ENCODE data around the gene IRF2BP2. TPM values are rescaled to one million over a fixed set of nuclear protein-coding genes. Genes with fewer than 3 reads are reported as not detected.

The IRF2BP2 gene
- total and polyA plus RNA-seq, 2 of the 13 experiments (the other 11 are each of a cell fraction or from before 2014, with no cell fraction given): 140 to 147 TPM

DNA sequence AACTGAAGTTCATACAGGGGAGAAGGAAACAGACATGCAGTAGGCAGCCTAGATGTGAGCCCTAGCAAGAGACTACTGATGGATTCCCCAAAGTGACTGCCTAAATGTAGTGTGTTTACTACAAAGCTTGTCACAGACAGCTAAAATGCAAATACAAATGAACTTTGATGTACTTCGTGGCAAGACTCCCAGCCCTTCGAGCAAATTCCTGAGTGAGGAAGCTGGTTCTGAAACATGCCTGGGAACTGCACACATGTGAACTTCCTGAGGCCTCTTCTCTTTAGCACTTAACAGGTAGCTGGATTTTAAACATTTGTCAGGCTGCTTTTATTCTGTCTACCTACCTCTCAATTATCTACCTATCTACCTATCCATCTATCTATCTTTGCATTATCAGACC, 6.7 kb upstream of the IRF2BP2 start:
- ATAC-seq (no peak), FAIRE-seq (no peak), DNase-seq (ENCODE audit: low spot score) (peak; percentile 74)
- WGBS (ENCODE audit: low lambda C conversion rate): 0% methylated on average over 2 of the region's 2 CpGs
- Histone ChIP-seq H3K79me2 (ENCODE audit: insufficient read depth, low read length) (peaks cover 8% of the 10 kb centered on the region), H3K36me3 (replicated peaks in 1 of 2; ENCODE audit: control insufficient read depth in 1 of 2, insufficient read depth in 2 of 2, low read length in 2 of 2) (no peaks in the 10 kb centered on the region), H2AFZ (ENCODE audit: low read length) (no peak overlapping the region), H3K9ac (ENCODE audit: insufficient read depth, low read depth, low read length) (peak overlapping the region; percentile 42), H3K27me3 (ENCODE audit: control insufficient read depth in 1 of 2, insufficient read depth in 2 of 2, low read length in 2 of 2) (no peaks in the 10 kb centered on the region; a peak in 1 of 5 replicates), H3K4me3 (replicated peaks in 1 of 3; ENCODE audit: insufficient read depth in 1 of 3, low read depth in 2 of 3, low read length in 3 of 3) (no peak overlapping the region), H4K20me1 (ENCODE audit: insufficient read depth, low read length) (no peaks in the 10 kb centered on the region), H3K9me3 (ENCODE audit: low read length) (no peaks in the 10 kb centered on the region), H3K4me1 (ENCODE audit: insufficient read depth, low read length) (peaks cover 97% of the 10 kb centered on the region), H3K4me2 (ENCODE audit: low read depth, low read length) (peak overlapping the region; percentile 8; the same call in 1 of the 2 replicates), H3K27ac (ENCODE audit: extremely low read length, insufficient read depth, low read length) (peak overlapping the region; percentile 99)
- ChIA-PET POLR2A (interaction anchor here (0.9 to 9.7 kb wide), 16 partner anchors 10 to 468 kb away, joined by 3 to 1137 read pairs (median 6); no protein-coding TSS in a partner anchor), CTCF (ENCODE audit: low intra/inter-chr PET ratio, low total read pairs) (no interaction called here)
- no TSS peak for BruUV-seq (replicated peaks)
- in situ Hi-C loops (cut with HindIII; ENCODE audit: extremely low pct_ligation_motif_present, low pct_unique_long_range_greater_than_20kb): no loop called here
- intact Hi-C loops (cut with micrococcal nuclease; ENCODE audit: unreplicated experiment): no loop called here
- TF ChIP-seq BCL6 (CRISPR knock-in tag; IDR thresholded peaks at IDR 0.05) (peak; percentile 65), ZFX (CRISPR knock-in tag; IDR thresholded peaks at IDR 0.05; ENCODE audit: low read depth) (peak; percentile 26; the same call in 1 of the 2 replicates), ELF3 (CRISPR knock-in tag; IDR thresholded peaks at IDR 0.05) (0 out of 2 replicates have a peak, but pooled peaks have one; percentile 27), SKI (IDR thresholded peaks at IDR 0.05; ENCODE audit: partially characterized antibody) (peak; percentile 22), ZNF292 (CRISPR knock-in tag; IDR thresholded peaks at IDR 0.05; ENCODE audit: borderline replicate concordance, low read depth) (0 out of 2 replicates have a peak, but pooled peaks have one; percentile 32), KLF16 (CRISPR knock-in tag; IDR thresholded peaks at IDR 0.05) (peak in 1 of 2 experiments; percentile 58; a peak in 1 of 4 replicates), ZNF367 (CRISPR knock-in tag; IDR thresholded peaks at IDR 0.05; ENCODE audit: borderline replicate concordance) (no peak), SOX6 (IDR thresholded peaks at IDR 0.05) (no peak), SOX6 (CRISPR knock-in tag; IDR thresholded peaks at IDR 0.05) (peak; percentile 31), ZNF749 (CRISPR knock-in tag; IDR thresholded peaks at IDR 0.05; ENCODE audit: borderline replicate concordance) (no peak), GATAD2A (CRISPR knock-in tag; IDR thresholded peaks at IDR 0.05) (peak; percentile 54; the same call in 1 of the 2 replicates), SAP130 (CRISPR knock-in tag; IDR thresholded peaks at IDR 0.05; ENCODE audit: low read depth) (peak; percentile 35), FOXP1 (IDR thresholded peaks at IDR 0.05) (no peak), FOXP1 (CRISPR knock-in tag; IDR thresholded peaks at IDR 0.05) (peak; percentile 52; the same call in 1 of the 2 replicates)
- TF ChIP-seq, protein P1, sequence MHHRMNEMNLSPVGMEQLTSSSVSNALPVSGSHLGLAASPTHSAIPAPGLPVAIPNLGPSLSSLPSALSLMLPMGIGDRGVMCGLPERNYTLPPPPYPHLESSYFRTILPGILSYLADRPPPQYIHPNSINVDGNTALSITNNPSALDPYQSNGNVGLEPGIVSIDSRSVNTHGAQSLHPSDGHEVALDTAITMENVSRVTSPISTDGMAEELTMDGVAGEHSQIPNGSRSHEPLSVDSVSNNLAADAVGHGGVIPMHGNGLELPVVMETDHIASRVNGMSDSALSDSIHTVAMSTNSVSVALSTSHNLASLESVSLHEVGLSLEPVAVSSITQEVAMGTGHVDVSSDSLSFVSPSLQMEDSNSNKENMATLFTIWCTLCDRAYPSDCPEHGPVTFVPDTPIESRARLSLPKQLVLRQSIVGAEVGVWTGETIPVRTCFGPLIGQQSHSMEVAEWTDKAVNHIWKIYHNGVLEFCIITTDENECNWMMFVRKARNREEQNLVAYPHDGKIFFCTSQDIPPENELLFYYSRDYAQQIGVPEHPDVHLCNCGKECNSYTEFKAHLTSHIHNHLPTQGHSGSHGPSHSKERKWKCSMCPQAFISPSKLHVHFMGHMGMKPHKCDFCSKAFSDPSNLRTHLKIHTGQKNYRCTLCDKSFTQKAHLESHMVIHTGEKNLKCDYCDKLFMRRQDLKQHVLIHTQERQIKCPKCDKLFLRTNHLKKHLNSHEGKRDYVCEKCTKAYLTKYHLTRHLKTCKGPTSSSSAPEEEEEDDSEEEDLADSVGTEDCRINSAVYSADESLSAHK (CRISPR knock-in tag; IDR thresholded peaks at IDR 0.05; ENCODE audit: borderline replicate concordance): no peak
- TF ChIP-seq, protein P2, sequence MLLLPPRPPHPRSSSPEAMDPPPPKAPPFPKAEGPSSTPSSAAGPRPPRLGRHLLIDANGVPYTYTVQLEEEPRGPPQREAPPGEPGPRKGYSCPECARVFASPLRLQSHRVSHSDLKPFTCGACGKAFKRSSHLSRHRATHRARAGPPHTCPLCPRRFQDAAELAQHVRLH (CRISPR knock-in tag; IDR thresholded peaks at IDR 0.05; ENCODE audit: borderline replicate concordance, low read depth): no peak
- TF ChIP-seq, protein P3, sequence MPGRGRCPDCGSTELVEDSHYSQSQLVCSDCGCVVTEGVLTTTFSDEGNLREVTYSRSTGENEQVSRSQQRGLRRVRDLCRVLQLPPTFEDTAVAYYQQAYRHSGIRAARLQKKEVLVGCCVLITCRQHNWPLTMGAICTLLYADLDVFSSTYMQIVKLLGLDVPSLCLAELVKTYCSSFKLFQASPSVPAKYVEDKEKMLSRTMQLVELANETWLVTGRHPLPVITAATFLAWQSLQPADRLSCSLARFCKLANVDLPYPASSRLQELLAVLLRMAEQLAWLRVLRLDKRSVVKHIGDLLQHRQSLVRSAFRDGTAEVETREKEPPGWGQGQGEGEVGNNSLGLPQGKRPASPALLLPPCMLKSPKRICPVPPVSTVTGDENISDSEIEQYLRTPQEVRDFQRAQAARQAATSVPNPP (CRISPR knock-in tag; IDR thresholded peaks at IDR 0.05): no peak
- TF ChIP-seq, protein P4, sequence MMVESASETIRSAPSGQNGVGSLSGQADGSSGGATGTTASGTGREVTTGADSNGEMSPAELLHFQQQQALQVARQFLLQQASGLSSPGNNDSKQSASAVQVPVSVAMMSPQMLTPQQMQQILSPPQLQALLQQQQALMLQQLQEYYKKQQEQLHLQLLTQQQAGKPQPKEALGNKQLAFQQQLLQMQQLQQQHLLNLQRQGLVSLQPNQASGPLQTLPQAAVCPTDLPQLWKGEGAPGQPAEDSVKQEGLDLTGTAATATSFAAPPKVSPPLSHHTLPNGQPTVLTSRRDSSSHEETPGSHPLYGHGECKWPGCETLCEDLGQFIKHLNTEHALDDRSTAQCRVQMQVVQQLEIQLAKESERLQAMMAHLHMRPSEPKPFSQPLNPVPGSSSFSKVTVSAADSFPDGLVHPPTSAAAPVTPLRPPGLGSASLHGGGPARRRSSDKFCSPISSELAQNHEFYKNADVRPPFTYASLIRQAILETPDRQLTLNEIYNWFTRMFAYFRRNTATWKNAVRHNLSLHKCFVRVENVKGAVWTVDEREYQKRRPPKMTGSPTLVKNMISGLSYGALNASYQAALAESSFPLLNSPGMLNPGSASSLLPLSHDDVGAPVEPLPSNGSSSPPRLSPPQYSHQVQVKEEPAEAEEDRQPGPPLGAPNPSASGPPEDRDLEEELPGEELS (CRISPR knock-in tag; IDR thresholded peaks at IDR 0.05): peak; percentile 33; the same call in 1 of the 2 replicates
- TF ChIP-seq, protein P5, sequence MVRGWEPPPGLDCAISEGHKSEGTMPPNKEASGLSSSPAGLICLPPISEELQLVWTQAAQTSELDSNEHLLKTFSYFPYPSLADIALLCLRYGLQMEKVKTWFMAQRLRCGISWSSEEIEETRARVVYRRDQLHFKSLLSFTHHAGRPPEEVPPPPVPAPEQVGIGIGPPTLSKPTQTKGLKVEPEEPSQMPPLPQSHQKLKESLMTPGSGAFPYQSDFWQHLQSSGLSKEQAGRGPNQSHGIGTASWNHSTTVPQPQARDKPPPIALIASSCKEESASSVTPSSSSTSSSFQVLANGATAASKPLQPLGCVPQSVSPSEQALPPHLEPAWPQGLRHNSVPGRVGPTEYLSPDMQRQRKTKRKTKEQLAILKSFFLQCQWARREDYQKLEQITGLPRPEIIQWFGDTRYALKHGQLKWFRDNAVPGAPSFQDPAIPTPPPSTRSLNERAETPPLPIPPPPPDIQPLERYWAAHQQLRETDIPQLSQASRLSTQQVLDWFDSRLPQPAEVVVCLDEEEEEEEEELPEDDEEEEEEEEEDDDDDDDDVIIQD (CRISPR knock-in tag; IDR thresholded peaks at IDR 0.05; ENCODE audit: low read depth): peak; percentile 59; the same call in 1 of the 2 replicates

Data from HepG2 (cell line).